ENCODE results near the gene UBE2E2.

GRCh38 chr3:23301819-23302218 lies 98.7 kb downstream of the UBE2E2 start:
- TF ChIP-seq ZNF785 (tag by site-specific recombination; IDR thresholded peaks at IDR 0.05) (no peak), YY1 (tag by site-specific recombination; IDR thresholded peaks at IDR 0.05) (no peak), ZNF610 (tag by site-specific recombination; IDR thresholded peaks at IDR 0.05; ENCODE audit: borderline replicate concordance) (no peak), ZNF433 (tag by site-specific recombination; IDR thresholded peaks at IDR 0.05; ENCODE audit: low read depth) (no peak), CTCF (tag by site-specific recombination; IDR thresholded peaks at IDR 0.05) (no peak), OSR2 (tag by site-specific recombination; IDR thresholded peaks at IDR 0.05) (no peak), RBAK (tag by site-specific recombination; IDR thresholded peaks at IDR 0.05) (no peak), ZNF629 (tag by site-specific recombination; IDR thresholded peaks at IDR 0.05) (no peak), KLF9 (tag by site-specific recombination; IDR thresholded peaks at IDR 0.05; ENCODE audit: low read depth) (no peak), SALL2 (tag by site-specific recombination; IDR thresholded peaks at IDR 0.05; ENCODE audit: borderline replicate concordance) (no peak), PATZ1 (tag by site-specific recombination; IDR thresholded peaks at IDR 0.05) (no peak)
- TF ChIP-seq, protein P1, sequence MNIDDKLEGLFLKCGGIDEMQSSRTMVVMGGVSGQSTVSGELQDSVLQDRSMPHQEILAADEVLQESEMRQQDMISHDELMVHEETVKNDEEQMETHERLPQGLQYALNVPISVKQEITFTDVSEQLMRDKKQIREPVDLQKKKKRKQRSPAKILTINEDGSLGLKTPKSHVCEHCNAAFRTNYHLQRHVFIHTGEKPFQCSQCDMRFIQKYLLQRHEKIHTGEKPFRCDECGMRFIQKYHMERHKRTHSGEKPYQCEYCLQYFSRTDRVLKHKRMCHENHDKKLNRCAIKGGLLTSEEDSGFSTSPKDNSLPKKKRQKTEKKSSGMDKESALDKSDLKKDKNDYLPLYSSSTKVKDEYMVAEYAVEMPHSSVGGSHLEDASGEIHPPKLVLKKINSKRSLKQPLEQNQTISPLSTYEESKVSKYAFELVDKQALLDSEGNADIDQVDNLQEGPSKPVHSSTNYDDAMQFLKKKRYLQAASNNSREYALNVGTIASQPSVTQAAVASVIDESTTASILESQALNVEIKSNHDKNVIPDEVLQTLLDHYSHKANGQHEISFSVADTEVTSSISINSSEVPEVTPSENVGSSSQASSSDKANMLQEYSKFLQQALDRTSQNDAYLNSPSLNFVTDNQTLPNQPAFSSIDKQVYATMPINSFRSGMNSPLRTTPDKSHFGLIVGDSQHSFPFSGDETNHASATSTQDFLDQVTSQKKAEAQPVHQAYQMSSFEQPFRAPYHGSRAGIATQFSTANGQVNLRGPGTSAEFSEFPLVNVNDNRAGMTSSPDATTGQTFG (tag by site-specific recombination; IDR thresholded peaks at IDR 0.05; ENCODE audit: borderline replicate concordance) = no peak
- TF ChIP-seq, protein P2, sequence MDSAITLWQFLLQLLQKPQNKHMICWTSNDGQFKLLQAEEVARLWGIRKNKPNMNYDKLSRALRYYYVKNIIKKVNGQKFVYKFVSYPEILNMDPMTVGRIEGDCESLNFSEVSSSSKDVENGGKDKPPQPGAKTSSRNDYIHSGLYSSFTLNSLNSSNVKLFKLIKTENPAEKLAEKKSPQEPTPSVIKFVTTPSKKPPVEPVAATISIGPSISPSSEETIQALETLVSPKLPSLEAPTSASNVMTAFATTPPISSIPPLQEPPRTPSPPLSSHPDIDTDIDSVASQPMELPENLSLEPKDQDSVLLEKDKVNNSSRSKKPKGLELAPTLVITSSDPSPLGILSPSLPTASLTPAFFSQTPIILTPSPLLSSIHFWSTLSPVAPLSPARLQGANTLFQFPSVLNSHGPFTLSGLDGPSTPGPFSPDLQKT (IDR thresholded peaks at IDR 0.05; ENCODE audit: borderline replicate concordance, low read depth, low read length) = no peak

All from HEK293 (cell line).